GM19043 (cell line): ENCODE measurements around the gene CACNA2D2.

ENCODE experiments used
- ATAC-seq: cut with Tn5 transposase; IDR thresholded peaks from one replicate; pipeline ENCODE4 v1.9.1; 2021; ENCODE audit warnings: low read depth; ENCODE audit not compliant: unreplicated experiment

Gene CACNA2D2

DNA sequence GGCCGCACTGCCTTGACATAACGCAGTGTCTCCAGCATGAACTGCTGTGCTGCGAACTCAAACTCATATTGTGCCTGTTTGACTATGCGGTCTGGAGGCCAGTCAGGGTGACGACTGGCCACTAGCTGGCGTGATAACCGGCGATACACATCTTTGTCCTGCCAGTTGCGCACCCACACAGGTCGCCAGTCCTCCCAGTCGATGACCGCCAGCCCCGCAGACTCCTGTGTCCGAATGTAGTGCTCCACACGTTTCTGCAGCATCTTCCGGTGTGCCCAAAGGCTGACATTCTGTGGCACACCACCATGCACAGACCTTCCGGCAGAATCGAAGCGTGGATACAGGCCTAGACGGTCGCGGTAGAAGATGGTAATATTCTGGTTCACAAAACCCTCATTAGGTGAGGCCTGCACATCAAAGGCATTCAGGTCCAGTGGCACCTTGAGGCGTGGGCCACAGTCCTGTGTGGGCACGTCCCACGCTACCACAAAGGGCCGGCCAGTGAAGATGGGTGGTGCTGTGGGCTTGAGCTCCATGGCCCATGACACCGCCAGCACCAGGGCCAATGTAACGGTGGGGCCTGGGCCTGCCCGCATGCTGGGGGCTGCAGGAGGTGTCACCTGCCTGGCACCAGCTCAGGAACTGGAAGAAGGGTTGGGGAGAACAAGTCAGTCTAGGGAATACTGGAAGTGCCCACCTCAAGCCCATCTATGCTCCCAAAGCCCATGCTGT, 183.4 kb downstream of the CACNA2D2 start:
- no peak for ATAC-seq

DNA sequence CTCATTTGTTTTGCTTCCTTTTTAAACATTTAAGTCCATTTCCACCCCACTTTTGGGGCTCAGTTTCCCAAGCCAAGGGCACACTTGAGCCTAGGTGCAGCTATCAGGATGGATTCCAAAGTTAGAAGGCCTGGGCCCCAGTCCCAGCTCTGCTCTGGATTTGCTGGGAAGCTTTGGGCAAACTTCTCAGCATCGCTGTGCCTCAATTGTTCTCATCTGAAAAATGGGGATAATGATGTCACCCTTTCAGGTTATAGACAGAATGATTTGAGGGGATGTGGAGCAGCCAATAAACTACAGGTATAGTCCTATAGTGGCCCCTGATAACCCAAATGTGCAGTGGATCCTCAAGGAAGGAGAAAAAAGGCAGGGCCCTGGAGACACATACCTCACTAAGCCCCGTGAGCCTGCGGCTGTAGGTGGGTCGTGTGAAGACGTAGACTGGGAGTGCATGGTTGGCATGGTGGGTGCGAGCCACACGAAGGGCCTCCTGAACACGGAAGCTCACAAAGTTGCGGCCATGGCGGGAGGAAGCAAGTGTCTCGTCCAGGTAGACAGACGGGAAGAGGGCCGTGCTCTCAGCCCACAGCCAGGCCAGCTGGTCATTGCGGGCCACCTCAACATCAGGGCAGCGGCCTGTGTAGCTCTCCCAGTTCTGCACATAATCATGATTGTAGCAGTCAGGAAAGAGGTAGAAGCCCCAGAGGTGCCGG, 184.1 kb downstream of the CACNA2D2 start:
- ATAC-seq = no peak

DNA sequence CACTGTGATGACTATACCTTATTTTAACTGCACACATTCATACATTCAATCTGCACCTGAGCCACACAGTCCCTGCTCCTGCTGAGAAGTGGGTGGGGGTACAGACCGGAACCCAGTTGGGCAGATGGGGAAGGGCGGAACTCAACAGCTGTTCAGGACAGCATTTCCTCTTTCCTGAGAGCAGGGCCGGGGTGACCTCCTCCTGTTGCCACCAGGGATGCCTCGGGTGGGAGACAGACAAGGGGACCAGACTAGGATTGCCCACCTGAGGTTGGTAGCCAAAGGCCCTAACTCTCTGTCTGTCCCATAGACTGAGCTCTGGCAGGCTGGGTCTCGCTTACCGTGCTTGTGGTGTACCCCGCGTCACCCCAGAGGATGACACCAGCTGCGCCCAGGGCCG, 184.8 kb downstream of the CACNA2D2 start:
- ATAC-seq = no peak

- no peak for ATAC-seq
These were observed 185.3 kb downstream of the CACNA2D2 start for GRCh38 chr3:50318163-50318562.

GRCh38 chr3:50317300-50317699, 186.1 kb downstream of the CACNA2D2 start:
- ATAC-seq = no peak

DNA sequence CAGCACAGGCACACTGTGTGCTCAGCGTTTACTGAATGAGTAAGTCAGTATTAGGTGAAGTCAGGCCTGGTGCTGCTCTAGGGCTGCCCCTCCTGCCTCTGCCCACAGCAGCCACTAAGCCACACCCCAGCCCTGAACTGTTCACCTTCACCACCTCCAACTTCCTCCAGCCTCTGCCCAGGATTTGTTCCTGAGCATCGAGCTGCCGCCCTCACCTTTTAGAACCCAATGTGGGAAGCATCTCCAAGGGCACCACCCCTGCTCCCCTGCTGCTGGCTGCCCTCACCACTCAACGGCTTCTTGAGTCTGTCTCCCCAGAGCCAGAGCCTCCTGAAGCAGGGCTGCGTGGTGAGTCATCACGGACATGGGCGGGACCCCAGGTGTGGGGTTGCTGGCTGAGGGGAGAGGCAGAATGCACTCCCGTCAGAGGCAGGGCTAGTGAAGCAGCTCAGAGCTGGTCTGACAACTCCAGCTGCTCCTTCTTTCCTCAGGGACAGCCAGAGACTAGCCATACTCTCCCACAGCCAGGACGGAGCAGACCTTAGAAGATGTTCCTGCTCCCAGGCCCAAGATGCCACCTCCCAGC, 186.7 kb downstream of the CACNA2D2 start:
- no peak for ATAC-seq

- ATAC-seq = no peak
These were observed 188.6 kb downstream of the CACNA2D2 start for GRCh38 chr3:50314816-50315215.

- no peak for ATAC-seq
These were observed 189.1 kb downstream of the CACNA2D2 start for GRCh38 chr3:50314342-50314741.
